Thymus (tissue), 11 donors: ENCODE data around the gene WNT3. TPM values are rescaled to one million over a fixed set of nuclear protein-coding genes. Genes with fewer than 3 reads are reported as not detected.

Experiments
- DNase-seq, 9 donors: peaks; one replicate each; pipeline ENCODE4 v3.0.0-alpha.2; 2013; ENCODE audit warnings: low spot score in 9 of 9, low read depth in 6 of 9, missing footprints in 1 of 9
- H3K27ac ChIP-seq, 2 donors: one replicate each; pipeline ENCODE4 v1.5.1; 2013; ENCODE audit warnings: control low read depth in 1 of 2, low read depth in 1 of 2, low read length in 1 of 2, mild to moderate bottlenecking in 1 of 2, moderate library complexity in 1 of 2
- H3K27me3 ChIP-seq, 2 donors: one replicate each; pipeline ENCODE4 v1.5.1; 2013; ENCODE audit warnings: low read length in 1 of 2; ENCODE audit not compliant: control insufficient read depth in 2 of 2, insufficient read depth in 1 of 2
- H3K36me3 ChIP-seq, 2 donors: one replicate each; pipeline ENCODE4 v1.5.1; 2013; ENCODE audit warnings: low read length in 1 of 2, mild to moderate bottlenecking in 1 of 2, moderate library complexity in 1 of 2; ENCODE audit not compliant: control insufficient read depth in 2 of 2, insufficient read depth in 2 of 2
- H3K4me1 ChIP-seq, 2 donors: one replicate each; pipeline ENCODE4 v1.5.1; 2013; ENCODE audit warnings: low read length in 2 of 2; ENCODE audit not compliant: control insufficient read depth in 2 of 2, insufficient read depth in 2 of 2
- H3K4me3 ChIP-seq, 2 donors: one replicate each; pipeline ENCODE4 v1.5.1; 2013; ENCODE audit warnings: low read length in 2 of 2, control low read depth in 1 of 2, mild to moderate bottlenecking in 1 of 2
- H3K9me3 ChIP-seq, 2 donors: one replicate each; pipeline ENCODE4 v1.5.1; 2013; ENCODE audit warnings: low read length in 1 of 2, mild to moderate bottlenecking in 1 of 2; ENCODE audit not compliant: control insufficient read depth in 2 of 2, insufficient read depth in 1 of 2
- WGBS: extraction: QIAGEN DNeasy Blood & Tissue Kit; methylation state at CpG from one replicate; pipeline ENCODE4 v1.1.7; 2013; 5-methylcytosine and 5-hydroxymethylcytosine counted together
- polyA plus RNA-seq: library from polyadenylated mRNA; stranded (reverse); fragments of 200-250 nt; gene quantifications from one replicate; pipeline ENCODE4 v1.2.3, GENCODE V29; 2013
- total RNA-seq: library from RNA; stranded (reverse); fragments of 120-200 nt; gene quantifications from one replicate; pipeline ENCODE4 v1.2.4, GENCODE V29; 2013
- donor health status: healthy.

The WNT3 gene
- total and polyA plus RNA-seq, 2 donors, result 0.42 to 1.0 TPM

- Histone ChIP-seq H3K27me3 (no peaks in the 10 kb centered on the region), H3K4me3 (no peak overlapping the region), H3K9me3 (no peaks in the 10 kb centered on the region), H3K27ac (no peak overlapping the region), H3K36me3 (peaks cover 0 to 19% of the 10 kb centered on the region in 2 donors), H3K4me1 (no peaks in the 10 kb centered on the region)
- no peak for DNase-seq
- 96% methylated on average over 3 of the region's 3 CpGs for WGBS
Observed at GRCh38 chr17:46726206-46726605, 92.3 kb downstream of the WNT3 start.

GRCh38 chr17:46722662-46723285 is 95.7 kb downstream of the WNT3 start:
- no peak for DNase-seq
- WGBS, result 84% methylated on average over 7 of the region's 7 CpGs
- H3K36me3 ChIP-seq, result peaks cover 4 to 13% of the 10 kb centered on the region in 2 donors
- H3K27me3 ChIP-seq, result no peaks in the 10 kb centered on the region
- no peaks in the 10 kb centered on the region for H3K9me3 ChIP-seq
- no peak overlapping the region for H3K4me3 ChIP-seq
- no peaks in the 10 kb centered on the region for H3K4me1 ChIP-seq
- H3K27ac ChIP-seq, result no peak overlapping the region

- no peak for DNase-seq
- Histone ChIP-seq H3K4me1 (no peaks in the 10 kb centered on the region), H3K4me3 (no peak overlapping the region), H3K9me3 (no peaks in the 10 kb centered on the region), H3K27ac (no peak overlapping the region), H3K27me3 (no peaks in the 10 kb centered on the region), H3K36me3 (peaks cover 6 to 10% of the 10 kb centered on the region in 2 donors)
- 95% methylated on average over 5 of the region's 5 CpGs for WGBS
Observed at GRCh38 chr17:46720408-46720807, 98.1 kb downstream of the WNT3 start.

- no peak overlapping the region for H3K27ac ChIP-seq
- H3K4me1 ChIP-seq, result no peaks in the 10 kb centered on the region
- WGBS, result 95% methylated on average over 3 of the region's 3 CpGs
- no peaks in the 10 kb centered on the region for H3K27me3 ChIP-seq
- no peak for DNase-seq
- H3K36me3 ChIP-seq, result peaks cover 6 to 12% of the 10 kb centered on the region in 2 donors
- H3K9me3 ChIP-seq, result no peaks in the 10 kb centered on the region
- H3K4me3 ChIP-seq, result no peak overlapping the region
Observed at GRCh38 chr17:46719891-46720290, 98.6 kb downstream of the WNT3 start.

GRCh38 chr17:46717999-46718398 is 100.5 kb downstream of the WNT3 start:
- H3K27ac ChIP-seq, result no peak overlapping the region
- 98% methylated on average over 4 of the region's 4 CpGs for WGBS
- no peaks in the 10 kb centered on the region for H3K4me1 ChIP-seq
- H3K4me3 ChIP-seq, result no peak overlapping the region
- DNase-seq, result no peak
- H3K9me3 ChIP-seq, result no peaks in the 10 kb centered on the region
- H3K36me3 ChIP-seq, result peaks cover 6 to 19% of the 10 kb centered on the region in 2 donors
- no peaks in the 10 kb centered on the region for H3K27me3 ChIP-seq

Other genes with a start within 250 kb of the WNT3 start
- gene ARL17A, start 239.0 kb downstream of the WNT3 start, total RNA-seq, result 11.1 TPM
- gene ARL17A, start 239.0 kb downstream of the WNT3 start, polyA plus RNA-seq, result 3.7 TPM
- gene NSF, start 228.0 kb downstream of the WNT3 start, total RNA-seq, result 15.3 TPM
- 14.3 TPM for gene NSF, start 228.0 kb downstream of the WNT3 start, polyA plus RNA-seq
- 0.05 TPM for gene WNT9B, start 32.9 kb upstream of the WNT3 start, total RNA-seq
- 0.02 TPM for gene WNT9B, start 32.9 kb upstream of the WNT3 start, polyA plus RNA-seq
- gene GOSR2, start 104.5 kb upstream of the WNT3 start, total RNA-seq, result 21.8 TPM
- 27.5 TPM for gene GOSR2, start 104.5 kb upstream of the WNT3 start, polyA plus RNA-seq
- not detected for gene RPRML, start 160.6 kb upstream of the WNT3 start, total RNA-seq
- gene RPRML, start 160.6 kb upstream of the WNT3 start, polyA plus RNA-seq, result 0.07 TPM